Liver (tissue), 9 donors: ENCODE data around the gene STXBP6. TPM values are rescaled to one million over a fixed set of nuclear protein-coding genes. Genes with fewer than 3 reads are reported as not detected.

Source experiments
- DNase-seq: peaks from one replicate; pipeline ENCODE4 v3.0.0-alpha.2; 2017; ENCODE audit warnings: low spot score
- H3K27ac ChIP-seq, 2 donors: one replicate each; pipeline ENCODE4 v1.7.0; 2013; ENCODE audit warnings: inconsistent platforms in 2 of 2, low read length in 2 of 2, control low read depth in 1 of 2, low read depth in 1 of 2, mild to moderate bottlenecking in 1 of 2
- H3K27me3 ChIP-seq, 4 donors: one replicate each; pipeline versions ENCODE4 v1.6.1 to v1.7.0; 2013; ENCODE audit warnings: low read length in 3 of 4, inconsistent platforms in 1 of 4, mild to moderate bottlenecking in 1 of 4, moderate library complexity in 1 of 4; ENCODE audit not compliant: control insufficient read depth in 4 of 4, insufficient read depth in 4 of 4
- H3K36me3 ChIP-seq, 4 donors: one replicate each; pipeline versions ENCODE4 v1.6.1 to v1.7.0; 2013; ENCODE audit warnings: low read length in 3 of 4, mild to moderate bottlenecking in 3 of 4, low read depth in 1 of 4, moderate library complexity in 1 of 4; ENCODE audit not compliant: control insufficient read depth in 4 of 4, insufficient read depth in 3 of 4
- H3K4me1 ChIP-seq, 4 donors: one replicate each; pipeline versions ENCODE4 v1.6.1 to v1.7.0; 2013; ENCODE audit warnings: low read length in 3 of 4, mild to moderate bottlenecking in 3 of 4, moderate library complexity in 1 of 4; ENCODE audit not compliant: control insufficient read depth in 4 of 4, insufficient read depth in 4 of 4
- H3K4me3 ChIP-seq, 3 donors: one replicate each; pipeline versions ENCODE4 v1.6.1 to v1.7.0; 2013; ENCODE audit warnings: low read length in 3 of 3, control low read depth in 1 of 3, low read depth in 1 of 3, mild to moderate bottlenecking in 1 of 3
- H3K9ac ChIP-seq, 2 donors: one replicate each; pipeline ENCODE4 v1.7.0; 2013; ENCODE audit warnings: low read length in 2 of 2, mild to moderate bottlenecking in 2 of 2, moderate library complexity in 2 of 2, control low read depth in 1 of 2, low read depth in 1 of 2
- H3K9me3 ChIP-seq, 4 donors: one replicate each; pipeline versions ENCODE4 v1.6.1 to v1.7.0; 2013; ENCODE audit warnings: low read length in 3 of 4; ENCODE audit not compliant: control insufficient read depth in 4 of 4
- EGR1 ChIP-seq, 2 donors: IDR thresholded peaks; 2 replicates each; pipeline ENCODE4 v1.6.1; 2016 to 2018; ENCODE audit warnings: antibody characterized with exemption in 2 of 2, low read depth in 2 of 2
- FOXA1 ChIP-seq: IDR thresholded peaks from 2 replicates; pipeline ENCODE4 v1.6.1; 2016; ENCODE audit warnings: antibody characterized with exemption
- FOXA2 ChIP-seq: IDR thresholded peaks from 2 replicates; pipeline ENCODE4 v1.6.1; 2016; ENCODE audit warnings: antibody characterized with exemption
- GABPA ChIP-seq, 2 donors: IDR thresholded peaks in 1 of 2; conservative IDR thresholded peaks in 1 of 2; 2 replicates each; pipeline ENCODE4 v1.6.1; 2016; ENCODE audit warnings: antibody characterized with exemption in 2 of 2, mild to moderate bottlenecking in 1 of 2, moderate library complexity in 1 of 2
- HNF4A ChIP-seq, 2 donors: conservative IDR thresholded peaks; 2 replicates each; pipeline ENCODE4 v1.6.1; 2016; ENCODE audit warnings: antibody characterized with exemption in 2 of 2, mild to moderate bottlenecking in 2 of 2
- HNF4G ChIP-seq: IDR thresholded peaks from 2 replicates; pipeline ENCODE4 v1.6.1; 2016; ENCODE audit warnings: antibody characterized with exemption
- JUND ChIP-seq, 2 donors: IDR thresholded peaks; 2 replicates each; pipeline ENCODE4 v1.6.1; 2016; ENCODE audit warnings: antibody characterized with exemption in 2 of 2
- NR2F2 ChIP-seq: IDR thresholded peaks from 2 replicates; pipeline ENCODE4 v1.6.1; 2016; ENCODE audit warnings: antibody characterized with exemption
- RAD21 ChIP-seq, 2 donors: IDR thresholded peaks; 2 replicates each; pipeline ENCODE4 v1.6.1; 2016; ENCODE audit warnings: antibody characterized with exemption in 2 of 2, mild to moderate bottlenecking in 2 of 2
- RXRA ChIP-seq, 2 donors: IDR thresholded peaks; 2 replicates each; pipeline ENCODE4 v1.6.1; 2017 to 2018; ENCODE audit warnings: antibody characterized with exemption in 2 of 2, mild to moderate bottlenecking in 1 of 2
- SP1 ChIP-seq: IDR thresholded peaks from 2 replicates; pipeline ENCODE4 v1.6.1; 2018; ENCODE audit warnings: antibody characterized with exemption, mild to moderate bottlenecking
- TAF1 ChIP-seq: conservative IDR thresholded peaks from 2 replicates; pipeline ENCODE4 v1.6.1; 2016; ENCODE audit warnings: antibody characterized with exemption, mild to moderate bottlenecking
- YY1 ChIP-seq: IDR thresholded peaks from 2 replicates; pipeline ENCODE4 v1.6.1; 2016; ENCODE audit warnings: antibody characterized with exemption, mild to moderate bottlenecking
- WGBS: extraction: QIAGEN DNeasy Blood & Tissue Kit; methylation state at CpG from one replicate; pipeline ENCODE4 v1.1.7; 2013; 5-methylcytosine and 5-hydroxymethylcytosine counted together
- polyA plus RNA-seq, 2 donors: library from polyadenylated mRNA; stranded (reverse) in 1 of 2; unstranded in 1 of 2; fragments of 200-250 nt in 1 of 2; fragments of >200 nt in 1 of 2; fragmentation: Nextera tagmentation in 1 of 2; extraction: Ambion mirVana in 1 of 2; gene quantifications; one replicate each; pipeline versions ENCODE4 v1.2.1 to v1.2.3, GENCODE V29; 2013 to 2015
- total RNA-seq, 2 donors: library from RNA; depleted of rRNA; stranded (reverse); fragments of >200 nt; gene quantifications; one replicate each; pipeline ENCODE4 v1.2.3, GENCODE V29; 2014
- TF ChIP-seq, protein P1 (sequence below): IDR thresholded peaks from 2 replicates; pipeline ENCODE4 v1.6.1; 2016; ENCODE audit warnings: antibody characterized with exemption
- TF ChIP-seq, protein P2 (sequence below): fragments of 150-350 bp; IDR thresholded peaks from 2 replicates; pipeline ENCODE4 v1.5.1; 2017; ENCODE audit warnings: improper control_type of control experiment, low read depth, low read length; ENCODE audit not compliant: missing input control
- TF ChIP-seq, protein P3 (sequence below): IDR thresholded peaks from 2 replicates; pipeline ENCODE4 v1.6.1; 2016; ENCODE audit warnings: antibody characterized with exemption
- TF ChIP-seq, protein P4 (sequence below): IDR thresholded peaks from 2 replicates; pipeline ENCODE4 v1.6.1; 2016; ENCODE audit warnings: antibody characterized with exemption
- TF ChIP-seq, protein P5 (sequence below): IDR thresholded peaks from 2 replicates; pipeline ENCODE4 v1.6.1; 2016; ENCODE audit warnings: antibody characterized with exemption, mild to moderate bottlenecking
- donor health status: healthy.
- donor health status: healthy.
- donor health status: healthy.
- donor health status: healthy.
- donor health status: healthy.

STXBP6 gene
- total and polyA plus RNA-seq, 4 donors, result 1.4 to 3.8 (median 1.8) TPM

DNA sequence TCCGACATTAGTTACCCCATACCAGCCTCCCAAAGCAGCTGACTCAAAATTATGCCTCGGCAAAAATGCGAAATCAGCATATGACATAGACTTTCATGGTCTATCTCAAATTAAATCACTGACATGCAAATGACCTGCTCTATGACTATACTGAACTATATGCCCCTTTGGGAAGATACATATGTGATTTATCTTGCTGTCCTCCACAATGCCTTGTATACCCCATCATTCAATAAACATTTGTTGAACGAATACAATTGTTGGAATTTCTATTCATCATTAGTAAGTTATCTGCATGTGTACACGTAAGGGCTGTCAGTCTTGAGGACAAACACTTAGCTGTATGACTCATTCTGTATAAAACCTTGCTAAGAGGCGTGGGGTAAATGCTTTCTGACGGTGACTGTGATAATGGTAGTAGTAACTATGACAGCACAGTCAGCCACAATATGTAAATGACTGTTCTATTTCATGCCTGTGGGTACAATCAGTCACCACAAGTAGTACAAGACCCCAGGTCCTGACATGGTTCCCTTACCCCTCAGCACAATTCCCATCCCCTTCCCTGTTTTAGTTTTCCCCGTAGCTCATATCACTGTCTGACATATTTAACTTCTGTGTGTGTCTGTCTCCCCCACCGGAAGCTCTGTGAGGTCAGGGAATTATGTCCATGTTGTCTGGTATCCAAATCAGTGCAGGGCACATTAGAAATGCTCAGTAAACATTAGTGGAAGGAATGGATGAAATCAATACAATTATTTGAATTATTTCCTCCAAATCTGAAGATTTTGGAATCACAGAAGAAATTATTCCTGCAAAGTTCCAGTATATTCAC lies 42.8 kb downstream of the STXBP6 start:
- TF ChIP-seq HNF4A (conservative IDR thresholded peaks at IDR 0.05) (no peak), RAD21 (IDR thresholded peaks at IDR 0.05) (no peak), YY1 (no peak), EGR1 (IDR thresholded peaks at IDR 0.05; ENCODE audit: low read depth in 2 of 2) (no peak), SP1 (no peak), FOXA1 (no peak), GABPA (IDR thresholded peaks at IDR 0.05 in 1 of 2, conservative IDR thresholded peaks at IDR 0.05 in 1 of 2) (no peak), NR2F2 (no peak), RXRA (IDR thresholded peaks at IDR 0.05) (no peak), HNF4G (no peak), JUND (IDR thresholded peaks at IDR 0.05) (no peak), TAF1 (no peak), FOXA2 (no peak)
- TF ChIP-seq, protein P1, sequence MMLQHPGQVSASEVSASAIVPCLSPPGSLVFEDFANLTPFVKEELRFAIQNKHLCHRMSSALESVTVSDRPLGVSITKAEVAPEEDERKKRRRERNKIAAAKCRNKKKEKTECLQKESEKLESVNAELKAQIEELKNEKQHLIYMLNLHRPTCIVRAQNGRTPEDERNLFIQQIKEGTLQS, result no peak
- TF ChIP-seq, protein P2, sequence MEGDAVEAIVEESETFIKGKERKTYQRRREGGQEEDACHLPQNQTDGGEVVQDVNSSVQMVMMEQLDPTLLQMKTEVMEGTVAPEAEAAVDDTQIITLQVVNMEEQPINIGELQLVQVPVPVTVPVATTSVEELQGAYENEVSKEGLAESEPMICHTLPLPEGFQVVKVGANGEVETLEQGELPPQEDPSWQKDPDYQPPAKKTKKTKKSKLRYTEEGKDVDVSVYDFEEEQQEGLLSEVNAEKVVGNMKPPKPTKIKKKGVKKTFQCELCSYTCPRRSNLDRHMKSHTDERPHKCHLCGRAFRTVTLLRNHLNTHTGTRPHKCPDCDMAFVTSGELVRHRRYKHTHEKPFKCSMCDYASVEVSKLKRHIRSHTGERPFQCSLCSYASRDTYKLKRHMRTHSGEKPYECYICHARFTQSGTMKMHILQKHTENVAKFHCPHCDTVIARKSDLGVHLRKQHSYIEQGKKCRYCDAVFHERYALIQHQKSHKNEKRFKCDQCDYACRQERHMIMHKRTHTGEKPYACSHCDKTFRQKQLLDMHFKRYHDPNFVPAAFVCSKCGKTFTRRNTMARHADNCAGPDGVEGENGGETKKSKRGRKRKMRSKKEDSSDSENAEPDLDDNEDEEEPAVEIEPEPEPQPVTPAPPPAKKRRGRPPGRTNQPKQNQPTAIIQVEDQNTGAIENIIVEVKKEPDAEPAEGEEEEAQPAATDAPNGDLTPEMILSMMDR, result no peak
- TF ChIP-seq, protein P3, sequence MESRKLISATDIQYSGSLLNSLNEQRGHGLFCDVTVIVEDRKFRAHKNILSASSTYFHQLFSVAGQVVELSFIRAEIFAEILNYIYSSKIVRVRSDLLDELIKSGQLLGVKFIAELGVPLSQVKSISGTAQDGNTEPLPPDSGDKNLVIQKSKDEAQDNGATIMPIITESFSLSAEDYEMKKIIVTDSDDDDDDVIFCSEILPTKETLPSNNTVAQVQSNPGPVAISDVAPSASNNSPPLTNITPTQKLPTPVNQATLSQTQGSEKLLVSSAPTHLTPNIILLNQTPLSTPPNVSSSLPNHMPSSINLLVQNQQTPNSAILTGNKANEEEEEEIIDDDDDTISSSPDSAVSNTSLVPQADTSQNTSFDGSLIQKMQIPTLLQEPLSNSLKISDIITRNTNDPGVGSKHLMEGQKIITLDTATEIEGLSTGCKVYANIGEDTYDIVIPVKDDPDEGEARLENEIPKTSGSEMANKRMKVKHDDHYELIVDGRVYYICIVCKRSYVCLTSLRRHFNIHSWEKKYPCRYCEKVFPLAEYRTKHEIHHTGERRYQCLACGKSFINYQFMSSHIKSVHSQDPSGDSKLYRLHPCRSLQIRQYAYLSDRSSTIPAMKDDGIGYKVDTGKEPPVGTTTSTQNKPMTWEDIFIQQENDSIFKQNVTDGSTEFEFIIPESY, result no peak
- TF ChIP-seq, protein P4, sequence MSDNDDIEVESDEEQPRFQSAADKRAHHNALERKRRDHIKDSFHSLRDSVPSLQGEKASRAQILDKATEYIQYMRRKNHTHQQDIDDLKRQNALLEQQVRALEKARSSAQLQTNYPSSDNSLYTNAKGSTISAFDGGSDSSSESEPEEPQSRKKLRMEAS, result no peak
- TF ChIP-seq, protein P5, sequence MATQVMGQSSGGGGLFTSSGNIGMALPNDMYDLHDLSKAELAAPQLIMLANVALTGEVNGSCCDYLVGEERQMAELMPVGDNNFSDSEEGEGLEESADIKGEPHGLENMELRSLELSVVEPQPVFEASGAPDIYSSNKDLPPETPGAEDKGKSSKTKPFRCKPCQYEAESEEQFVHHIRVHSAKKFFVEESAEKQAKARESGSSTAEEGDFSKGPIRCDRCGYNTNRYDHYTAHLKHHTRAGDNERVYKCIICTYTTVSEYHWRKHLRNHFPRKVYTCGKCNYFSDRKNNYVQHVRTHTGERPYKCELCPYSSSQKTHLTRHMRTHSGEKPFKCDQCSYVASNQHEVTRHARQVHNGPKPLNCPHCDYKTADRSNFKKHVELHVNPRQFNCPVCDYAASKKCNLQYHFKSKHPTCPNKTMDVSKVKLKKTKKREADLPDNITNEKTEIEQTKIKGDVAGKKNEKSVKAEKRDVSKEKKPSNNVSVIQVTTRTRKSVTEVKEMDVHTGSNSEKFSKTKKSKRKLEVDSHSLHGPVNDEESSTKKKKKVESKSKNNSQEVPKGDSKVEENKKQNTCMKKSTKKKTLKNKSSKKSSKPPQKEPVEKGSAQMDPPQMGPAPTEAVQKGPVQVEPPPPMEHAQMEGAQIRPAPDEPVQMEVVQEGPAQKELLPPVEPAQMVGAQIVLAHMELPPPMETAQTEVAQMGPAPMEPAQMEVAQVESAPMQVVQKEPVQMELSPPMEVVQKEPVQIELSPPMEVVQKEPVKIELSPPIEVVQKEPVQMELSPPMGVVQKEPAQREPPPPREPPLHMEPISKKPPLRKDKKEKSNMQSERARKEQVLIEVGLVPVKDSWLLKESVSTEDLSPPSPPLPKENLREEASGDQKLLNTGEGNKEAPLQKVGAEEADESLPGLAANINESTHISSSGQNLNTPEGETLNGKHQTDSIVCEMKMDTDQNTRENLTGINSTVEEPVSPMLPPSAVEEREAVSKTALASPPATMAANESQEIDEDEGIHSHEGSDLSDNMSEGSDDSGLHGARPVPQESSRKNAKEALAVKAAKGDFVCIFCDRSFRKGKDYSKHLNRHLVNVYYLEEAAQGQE, result no peak
- no peaks in the 10 kb centered on the region for H3K27me3 ChIP-seq
- no peak overlapping the region for H3K4me3 ChIP-seq
- no peaks in the 10 kb centered on the region for H3K9me3 ChIP-seq
- no peaks in the 10 kb centered on the region for H3K36me3 ChIP-seq
- no peak overlapping the region for H3K27ac ChIP-seq
- no peak for DNase-seq
- WGBS, result 82% methylated on average over 9 of the region's 9 CpGs
- H3K9ac ChIP-seq, result no peak overlapping the region
- peaks cover 0 to 3% (median 0%) of the 10 kb centered on the region in 4 donors for H3K4me1 ChIP-seq
